Measurements from ENCODE around the gene ANKRD40. TPM values are rescaled to one million over a fixed set of nuclear protein-coding genes. Genes with fewer than 3 reads are reported as not detected.
"Not testable (repeated sequence)": the region's sequence is repeated elsewhere in the genome, so short reads cannot be mapped to it uniquely, and the experiment has no call there.

Gene ANKRD40
- total RNA-seq, 1 experiment from 2014 or later = 42.5 TPM

- no peaks in the 10 kb centered on the region for H3K27me3 ChIP-seq
- peak; percentile 67 for DNase-seq
- no peak overlapping the region for H3K4me3 ChIP-seq
- no peaks in the 10 kb centered on the region for H3K36me3 ChIP-seq
- no peaks in the 10 kb centered on the region for H3K9me3 ChIP-seq
These were observed 26.2 kb downstream of the ANKRD40 start for GRCh38 chr17:50681263-50682200.

GRCh38 chr17:50680543-50681262, 27.0 kb downstream of the ANKRD40 start:
- not testable (repeated sequence) for H3K36me3 ChIP-seq, H3K4me3 ChIP-seq, DNase-seq, H3K27me3 ChIP-seq, H3K9me3 ChIP-seq

GRCh38 chr17:50680126-50680525, 27.6 kb downstream of the ANKRD40 start:
- H3K36me3 ChIP-seq = no peaks in the 10 kb centered on the region

GRCh38 chr17:50679008-50679544, 28.6 kb downstream of the ANKRD40 start:
- Histone ChIP-seq H3K36me3 (no peaks in the 10 kb centered on the region), H3K27me3 (no peaks in the 10 kb centered on the region)
- DNase-seq = no peak

More at GRCh38 chr17:50680126-50680525, 27.6 kb downstream of the ANKRD40 start:
- Histone ChIP-seq H3K4me3 (no peak overlapping the region), H3K27me3 (no peaks in the 10 kb centered on the region), H3K9me3 (no peaks in the 10 kb centered on the region)
- no peak for DNase-seq

GRCh38 chr17:50677851-50678375, 29.8 kb downstream of the ANKRD40 start:
- H3K27me3 ChIP-seq = no peaks in the 10 kb centered on the region
- no peaks in the 10 kb centered on the region for H3K9me3 ChIP-seq
- H3K36me3 ChIP-seq = no peaks in the 10 kb centered on the region
- no peak overlapping the region for H3K4me3 ChIP-seq
- no peak for DNase-seq

More at GRCh38 chr17:50679008-50679544, 28.6 kb downstream of the ANKRD40 start:
- Histone ChIP-seq H3K9me3 (no peaks in the 10 kb centered on the region), H3K4me3 (no peak overlapping the region)

GRCh38 chr17:50676065-50676975, 31.4 kb downstream of the ANKRD40 start:
- Histone ChIP-seq H3K27me3 (no peaks in the 10 kb centered on the region), H3K4me3 (no peak overlapping the region), H3K36me3 (no peaks in the 10 kb centered on the region), H3K9me3 (no peaks in the 10 kb centered on the region)
- DNase-seq = no peak

- Histone ChIP-seq H3K9me3 (no peaks in the 10 kb centered on the region), H3K36me3 (no peaks in the 10 kb centered on the region), H3K4me3 (no peak overlapping the region), H3K27me3 (no peaks in the 10 kb centered on the region)
- no peak for DNase-seq
These were observed 32.1 kb downstream of the ANKRD40 start for GRCh38 chr17:50675627-50676026.

- DNase-seq = no peak
- no peaks in the 10 kb centered on the region for H3K36me3 ChIP-seq
These were observed 32.5 kb downstream of the ANKRD40 start for GRCh38 chr17:50675190-50675589.

GRCh38 chr17:50672831-50673551, 34.7 kb downstream of the ANKRD40 start:
- no peaks in the 10 kb centered on the region for H3K27me3 ChIP-seq

More at GRCh38 chr17:50675190-50675589, 32.5 kb downstream of the ANKRD40 start:
- no peak overlapping the region for H3K4me3 ChIP-seq
- no peaks in the 10 kb centered on the region for H3K27me3 ChIP-seq
- no peaks in the 10 kb centered on the region for H3K9me3 ChIP-seq

GRCh38 chr17:50672071-50672470, 35.6 kb downstream of the ANKRD40 start:
- DNase-seq = no peak
- H3K4me3 ChIP-seq = no peak overlapping the region
- no peaks in the 10 kb centered on the region for H3K9me3 ChIP-seq
- H3K36me3 ChIP-seq = no peaks in the 10 kb centered on the region
- H3K27me3 ChIP-seq = no peaks in the 10 kb centered on the region

More at GRCh38 chr17:50672831-50673551, 34.7 kb downstream of the ANKRD40 start:
- Histone ChIP-seq H3K4me3 (no peak overlapping the region), H3K36me3 (no peaks in the 10 kb centered on the region), H3K9me3 (no peaks in the 10 kb centered on the region)
- peak; percentile 88 for DNase-seq

- Histone ChIP-seq H3K9me3 (no peaks in the 10 kb centered on the region), H3K36me3 (no peaks in the 10 kb centered on the region), H3K4me3 (no peak overlapping the region), H3K27me3 (no peaks in the 10 kb centered on the region)
- no peak for DNase-seq
These were observed 38.7 kb downstream of the ANKRD40 start for GRCh38 chr17:50668838-50669581.

- no peak overlapping the region for H3K4me3 ChIP-seq
- peak; percentile 37 for DNase-seq
- no peaks in the 10 kb centered on the region for H3K27me3 ChIP-seq
- no peaks in the 10 kb centered on the region for H3K9me3 ChIP-seq
- H3K36me3 ChIP-seq = no peaks in the 10 kb centered on the region
These were observed 39.5 kb downstream of the ANKRD40 start for GRCh38 chr17:50668025-50668837.

GRCh38 chr17:50667259-50668024, 40.3 kb downstream of the ANKRD40 start:
- H3K9me3 ChIP-seq = no peaks in the 10 kb centered on the region
- no peaks in the 10 kb centered on the region for H3K27me3 ChIP-seq
- no peak for DNase-seq
- H3K4me3 ChIP-seq = no peak overlapping the region
- no peaks in the 10 kb centered on the region for H3K36me3 ChIP-seq

All from MG63 (cell line).